HG02885 (cell line): ENCODE measurements around the gene FAM114A2.

Source experiments
- ATAC-seq: cut with Tn5 transposase; IDR thresholded peaks from one replicate; pipeline ENCODE4 v1.9.1; 2021; ENCODE audit warnings: mild to moderate bottlenecking; ENCODE audit not compliant: unreplicated experiment, poor library complexity

Gene FAM114A2

DNA sequence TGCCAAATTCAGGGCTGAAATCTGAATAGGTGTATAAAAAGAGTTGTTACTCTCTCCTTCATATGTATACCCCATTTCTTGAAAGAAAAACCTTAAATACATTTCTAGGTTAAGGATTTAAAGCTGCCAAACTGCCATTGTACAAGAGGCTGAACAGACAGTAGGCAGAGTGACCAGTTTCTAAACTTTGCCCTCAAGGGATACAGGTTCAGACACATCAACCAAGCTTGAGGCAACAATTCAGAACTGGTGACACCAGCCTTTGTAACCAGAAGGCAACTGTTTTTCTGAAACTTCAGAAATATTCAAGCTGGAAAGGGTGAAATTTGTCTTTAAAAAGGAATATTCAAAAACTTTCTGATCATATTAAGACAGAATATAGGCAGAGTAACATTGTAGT lies 47.5 kb downstream of the FAM114A2 start:
- no peak for ATAC-seq

DNA sequence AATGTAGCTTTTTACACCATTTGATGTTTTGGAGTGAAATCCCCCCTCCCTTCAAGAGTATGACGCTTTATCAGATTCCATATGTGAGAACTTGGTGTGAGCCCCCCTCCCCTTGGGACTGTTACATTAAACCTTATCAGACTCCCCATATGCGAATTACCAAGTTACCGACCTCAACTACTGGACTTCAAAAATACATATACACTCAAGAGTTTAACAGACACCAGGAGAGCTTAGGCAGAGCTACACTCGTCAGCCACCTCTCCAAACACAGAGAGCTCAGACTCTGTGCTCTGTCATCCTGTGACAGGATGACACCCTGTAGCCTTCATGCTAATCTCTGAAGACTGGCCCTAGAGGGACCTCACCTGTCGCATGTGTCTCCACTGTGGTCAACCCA lies 50.2 kb downstream of the FAM114A2 start:
- no peak for ATAC-seq

DNA sequence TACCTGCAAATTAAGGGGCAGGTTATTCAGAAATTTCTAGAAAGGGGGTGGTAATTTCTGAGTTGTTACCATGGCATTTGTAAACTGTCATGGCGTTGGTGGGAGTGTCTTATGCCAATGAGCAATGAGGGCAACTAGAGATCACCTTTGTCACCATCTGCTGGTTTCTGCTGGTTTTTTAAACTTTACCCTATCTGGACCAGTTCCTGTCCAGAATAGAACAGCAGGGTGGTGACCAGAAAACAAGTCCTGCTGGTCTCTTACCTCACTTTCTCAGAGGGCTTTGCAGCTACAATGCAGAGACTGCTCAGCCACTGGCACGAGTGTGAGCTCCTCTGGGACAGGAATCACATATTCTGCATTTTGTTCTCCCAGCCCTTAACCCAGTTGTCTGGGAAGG lies 51.4 kb downstream of the FAM114A2 start:
- no peak for ATAC-seq

DNA sequence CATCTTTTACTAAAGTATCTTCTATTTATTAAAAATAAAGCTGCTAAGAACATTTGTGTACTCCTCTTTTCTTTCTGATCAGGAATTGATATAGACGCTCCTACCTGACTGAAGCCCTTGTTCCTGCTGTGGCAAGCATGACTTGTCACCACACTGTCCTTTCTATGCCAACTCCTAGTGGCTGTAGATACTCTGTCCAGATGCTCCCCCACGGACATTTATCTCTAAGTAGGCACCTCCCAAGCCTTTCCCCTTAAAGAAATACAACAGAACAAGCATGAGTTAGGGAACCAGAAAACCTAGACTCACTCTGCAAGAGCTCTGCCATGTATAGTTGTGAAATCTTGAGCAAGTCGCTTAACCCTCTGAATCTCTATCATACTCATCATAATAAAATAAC lies 53.2 kb downstream of the FAM114A2 start:
- no peak for ATAC-seq

DNA sequence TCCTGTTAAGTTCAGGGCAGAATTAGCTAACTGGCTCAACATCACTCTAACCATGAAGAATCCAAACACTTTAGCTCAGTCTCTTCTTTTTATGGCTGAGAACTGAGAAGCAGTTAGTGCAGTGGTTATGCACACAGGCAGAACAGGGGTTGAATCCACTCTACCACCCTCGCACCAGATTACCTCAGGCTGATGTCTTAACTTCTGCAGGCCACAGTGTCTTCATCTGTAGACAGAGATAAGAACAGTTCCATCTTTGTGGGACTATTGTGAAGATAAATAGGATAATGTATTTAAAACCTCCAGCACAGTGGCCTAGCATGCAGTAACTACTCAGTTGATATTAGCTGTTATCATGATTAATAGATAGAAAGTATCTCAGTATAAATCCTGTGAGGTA lies 54.8 kb downstream of the FAM114A2 start:
- ATAC-seq = no peak

DNA sequence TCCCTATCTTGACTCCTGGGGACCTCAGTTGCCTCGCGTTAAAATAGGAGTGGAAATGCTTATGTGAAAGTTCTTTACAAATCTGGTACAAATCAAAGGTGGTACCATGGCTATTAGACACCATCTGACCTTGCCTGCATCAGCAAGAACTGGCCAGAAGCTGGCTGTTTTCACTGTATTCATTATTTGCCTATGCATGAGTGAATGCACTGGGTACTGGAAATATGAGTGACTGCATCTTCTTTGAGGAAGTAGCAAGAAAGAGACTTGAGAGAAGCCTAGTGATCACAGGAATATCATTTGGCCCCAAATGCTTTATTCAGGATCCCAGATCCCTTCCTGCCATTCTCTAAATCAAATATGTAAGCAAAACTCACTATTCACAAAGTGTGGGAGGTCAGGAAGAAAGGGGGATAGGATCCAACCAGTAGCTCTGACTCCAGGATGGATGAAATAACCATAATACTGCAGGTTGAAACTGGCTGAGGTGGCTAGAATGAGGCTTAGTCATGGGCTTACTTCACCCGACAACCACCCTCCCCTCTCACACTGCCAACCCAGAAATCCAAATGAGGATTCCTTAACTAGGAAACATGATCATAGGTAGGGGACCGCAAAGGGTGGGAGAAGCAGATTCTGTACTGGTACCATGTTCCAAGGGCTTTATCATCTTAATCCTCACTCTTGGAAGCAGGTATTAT lies 56.7 kb downstream of the FAM114A2 start:
- peak; percentile 49 for ATAC-seq

DNA sequence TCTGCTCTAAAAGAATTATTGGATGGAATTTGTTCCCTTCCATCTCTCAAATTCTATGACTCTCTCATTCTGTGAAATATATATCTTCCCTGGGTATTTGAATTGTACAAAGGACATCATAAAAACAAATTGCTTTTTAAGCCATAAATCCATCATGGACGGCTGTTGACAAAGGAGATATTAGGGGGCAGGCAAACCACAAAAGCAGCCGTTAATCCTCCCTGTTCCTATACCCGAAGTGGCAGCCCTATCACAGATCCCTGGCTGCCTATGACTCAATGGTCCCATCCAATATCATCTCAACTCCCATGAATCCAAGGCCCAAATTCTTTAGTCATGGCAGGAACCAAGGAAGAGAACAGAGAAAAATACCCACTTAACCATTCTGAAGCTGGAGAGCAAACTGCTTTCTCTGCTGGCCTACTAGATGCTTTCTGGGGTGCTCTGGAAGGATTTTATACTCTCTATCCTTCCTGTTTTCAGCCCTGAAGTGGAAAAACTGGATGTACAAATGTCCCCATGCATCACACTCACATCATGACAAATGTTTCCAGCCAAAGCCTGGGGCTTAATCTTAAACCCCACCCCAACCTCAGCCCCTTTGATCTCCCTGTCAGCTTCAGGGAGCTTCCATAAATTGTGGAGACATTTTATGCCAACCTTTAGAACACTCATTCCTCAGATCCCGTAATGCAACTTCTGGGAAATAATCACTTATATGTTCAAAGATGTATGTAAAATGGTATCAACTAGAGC lies 59.5 kb downstream of the FAM114A2 start:
- no peak for ATAC-seq

DNA sequence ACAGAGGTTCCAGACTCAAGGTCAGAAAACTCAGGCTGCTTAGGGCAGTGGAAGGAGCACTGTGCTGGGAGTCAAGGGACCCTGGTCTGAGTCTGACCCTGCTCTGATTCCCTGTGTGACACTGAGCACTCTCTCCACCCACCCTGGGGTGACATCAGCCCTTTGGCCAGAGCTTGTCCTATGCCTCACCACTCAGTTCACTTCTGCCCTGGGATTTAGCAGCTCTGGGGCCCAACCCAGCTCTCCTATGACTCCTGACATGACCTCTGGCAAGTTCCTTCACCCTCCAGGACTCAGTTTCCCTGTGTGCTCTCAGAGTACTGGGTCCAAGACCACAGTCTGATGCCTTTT lies 63.9 kb downstream of the FAM114A2 start:
- ATAC-seq = peak; percentile 19

DNA sequence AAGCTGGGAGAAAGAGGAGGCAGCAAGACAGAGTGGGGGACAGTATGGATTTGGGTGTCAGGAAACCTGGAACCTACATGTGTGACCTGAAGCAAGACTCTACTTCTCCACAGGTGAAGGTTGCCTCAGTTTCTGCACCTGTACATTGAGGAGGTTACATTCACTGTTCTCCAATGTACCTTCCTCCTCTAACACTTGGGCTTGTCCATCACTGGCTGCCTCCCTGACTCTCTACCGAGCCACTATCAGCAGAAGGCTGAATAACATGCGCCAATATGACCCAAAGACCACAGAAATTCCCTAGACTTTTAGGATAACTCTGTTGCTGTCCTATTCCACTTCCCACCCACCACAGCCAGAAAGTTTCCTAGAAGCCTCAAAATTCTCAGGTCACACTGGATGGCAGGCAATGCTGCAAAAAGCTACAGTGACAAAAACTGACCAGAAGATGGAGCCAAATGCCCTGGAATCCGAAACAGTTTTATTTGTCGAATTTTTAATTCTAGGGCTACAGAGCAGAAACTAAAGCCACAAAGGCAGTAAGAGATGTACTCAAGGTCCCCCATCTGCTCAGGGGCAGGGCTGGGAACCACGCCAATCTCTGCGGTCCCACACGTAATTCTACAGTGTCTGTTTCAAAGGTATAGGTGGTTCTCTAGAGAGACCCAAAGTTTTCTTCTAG lies 64.4 kb downstream of the FAM114A2 start:
- ATAC-seq = peak; percentile 67

DNA sequence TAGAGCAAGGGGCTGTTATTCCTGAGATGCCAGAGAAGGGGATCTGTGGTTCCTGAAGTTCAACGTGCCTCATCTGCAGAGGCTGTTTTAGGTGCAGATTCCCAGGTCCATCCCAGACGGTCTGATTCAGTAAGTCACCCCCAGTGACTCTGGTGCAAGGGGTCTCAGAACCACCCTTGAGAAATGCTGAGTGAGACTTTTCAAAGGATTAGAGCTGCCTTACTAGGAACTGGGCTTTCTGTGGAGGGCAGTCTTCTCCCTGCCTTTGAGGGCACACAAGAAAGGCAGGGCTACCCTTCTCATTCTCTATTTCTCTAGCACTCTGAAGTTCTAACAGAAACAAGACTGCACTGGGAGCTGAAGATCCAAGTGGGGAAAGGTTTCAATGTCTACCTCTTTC lies 66.5 kb downstream of the FAM114A2 start:
- no peak for ATAC-seq

DNA sequence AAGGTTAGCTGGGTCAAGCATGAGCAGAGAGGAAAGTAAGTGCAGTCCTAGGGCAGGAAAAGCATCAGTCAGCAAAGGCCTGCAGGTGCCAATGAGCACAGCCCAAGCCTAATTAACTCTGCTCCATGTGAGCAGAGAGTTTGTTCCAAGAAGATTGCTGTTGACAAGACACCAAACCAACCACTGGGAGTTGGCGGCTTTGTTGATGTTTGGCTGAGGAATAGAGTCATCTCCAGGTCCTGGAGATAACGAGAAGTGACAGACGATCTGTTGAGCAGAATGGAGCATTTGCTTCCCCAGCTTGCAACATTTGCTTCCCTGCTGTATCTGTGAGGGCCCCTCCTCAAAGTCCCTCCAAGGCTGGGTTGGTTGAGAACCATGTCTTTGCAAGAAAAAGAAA lies 68.2 kb downstream of the FAM114A2 start:
- no peak for ATAC-seq

DNA sequence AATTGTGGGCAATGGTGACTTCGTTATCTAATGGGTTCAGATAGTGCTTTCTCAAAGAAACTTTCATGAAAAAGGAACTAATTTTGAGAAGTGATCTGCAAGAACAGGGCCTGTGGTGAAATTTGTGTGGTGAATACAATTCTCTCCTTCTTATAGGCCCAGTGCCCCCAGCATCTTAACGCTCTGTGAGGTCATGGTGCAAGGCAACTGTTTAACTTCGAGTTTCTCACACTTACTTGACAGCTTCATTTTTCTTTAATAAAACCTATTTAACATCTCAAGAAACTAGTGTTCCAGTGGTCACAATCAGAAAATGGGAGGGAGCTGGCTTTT lies 69.2 kb downstream of the FAM114A2 start:
- no peak for ATAC-seq

DNA sequence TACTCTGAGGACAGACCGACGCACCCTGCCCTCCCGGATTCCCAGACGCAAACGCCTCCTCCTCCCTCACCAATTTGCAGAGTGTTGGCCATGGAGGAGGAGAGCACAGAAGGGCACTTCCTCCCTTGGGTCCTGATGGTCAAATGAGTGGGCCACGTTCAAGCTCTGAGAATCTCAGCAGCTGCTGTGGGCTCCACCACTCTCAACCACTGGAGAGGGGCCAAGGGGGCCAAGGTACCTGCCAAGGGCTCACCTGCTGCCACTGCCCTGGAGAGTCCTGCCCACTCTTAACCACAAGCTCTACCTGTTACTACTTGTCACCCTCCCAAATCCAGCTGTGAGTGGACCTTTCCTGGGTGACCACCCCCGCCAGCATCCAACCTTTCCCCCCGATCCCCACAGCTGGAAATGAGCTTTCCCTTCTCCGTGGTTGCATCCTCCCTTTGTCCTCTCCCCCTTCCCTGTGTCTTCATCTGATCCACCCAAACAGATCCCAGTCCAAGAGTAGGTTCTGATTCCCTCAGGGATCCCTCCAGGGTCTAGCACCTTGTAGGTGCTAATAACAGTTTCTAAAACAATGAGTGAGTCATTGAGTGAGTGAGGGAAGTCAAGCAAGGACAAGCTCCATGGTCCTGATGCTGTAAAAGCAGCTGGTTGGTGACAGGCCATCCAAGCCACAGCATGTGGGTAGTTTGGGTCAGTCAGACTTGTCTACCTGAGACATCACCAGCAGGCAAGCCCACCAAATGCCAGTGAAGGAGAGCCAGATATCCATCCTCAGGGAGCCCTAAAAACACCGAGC lies 69.7 kb downstream of the FAM114A2 start:
- no peak for ATAC-seq

DNA sequence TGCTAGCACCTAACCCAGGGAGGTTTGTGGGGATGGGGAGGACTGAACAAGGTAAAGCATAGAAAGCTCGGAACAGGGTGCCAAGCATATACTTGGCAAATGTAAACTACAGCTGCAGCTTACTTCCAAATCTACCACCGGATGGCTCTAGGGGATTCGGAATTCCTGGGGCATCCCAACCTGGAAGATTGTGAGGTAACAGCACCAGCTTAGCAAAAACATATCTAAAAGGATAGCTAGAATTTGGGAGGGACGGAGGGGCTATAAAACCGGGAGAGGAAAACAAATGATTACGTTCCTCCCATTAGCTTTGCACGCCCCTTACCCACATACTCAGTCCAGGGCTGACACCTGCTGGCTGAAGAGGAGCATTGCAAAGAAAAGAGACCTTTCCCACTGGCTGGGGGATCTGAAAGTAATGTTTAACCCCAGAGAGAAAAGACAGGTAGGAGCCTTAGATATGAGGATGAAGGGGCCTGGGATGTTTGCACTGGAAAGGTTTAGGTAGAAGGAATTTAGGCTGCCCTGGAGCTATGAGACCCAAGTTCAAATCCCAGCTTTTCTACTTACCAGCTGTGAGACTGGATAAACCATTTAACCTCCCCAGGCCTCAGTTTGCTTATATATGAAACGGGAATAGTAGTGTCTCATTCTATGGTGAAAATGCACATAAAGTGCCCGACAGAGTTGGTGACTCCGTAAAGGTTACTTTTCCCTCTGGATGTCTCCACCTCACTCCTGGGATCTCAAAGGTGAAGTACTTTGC lies 73.6 kb downstream of the FAM114A2 start:
- peak; percentile 80 for ATAC-seq

DNA sequence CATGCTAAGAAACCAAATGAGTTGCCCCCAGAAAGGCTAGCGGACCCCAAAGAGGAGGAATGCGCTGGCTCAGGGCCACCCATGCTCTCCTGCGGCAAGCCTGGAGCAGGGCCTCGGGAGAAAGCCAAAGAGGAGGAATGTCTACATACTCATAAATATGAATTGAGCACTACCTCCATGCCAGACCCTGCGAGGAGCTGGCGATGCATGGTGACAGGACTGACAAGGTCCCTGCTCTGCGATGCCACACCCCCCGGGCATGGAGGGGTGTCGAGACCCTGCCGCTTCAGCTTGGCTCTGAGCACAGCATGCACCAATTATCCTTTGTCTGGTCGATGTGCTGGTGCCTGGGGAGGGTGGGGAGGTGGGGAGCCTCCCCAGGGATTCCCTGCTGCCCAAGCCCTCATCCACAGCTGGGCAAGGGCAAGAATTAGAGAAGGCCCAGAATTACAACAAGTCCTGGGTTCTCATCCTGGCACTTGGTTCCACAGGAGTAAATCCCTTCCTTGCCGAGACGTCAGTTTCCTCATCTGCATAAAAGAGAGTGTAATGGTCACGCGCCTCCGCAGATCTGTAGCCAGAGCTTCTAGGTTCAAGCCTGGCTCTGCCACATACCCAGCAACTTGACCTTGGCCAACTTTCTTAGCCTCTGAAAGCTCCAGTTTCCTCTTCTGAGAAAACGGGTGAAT lies 74.4 kb downstream of the FAM114A2 start:
- ATAC-seq = no peak

DNA sequence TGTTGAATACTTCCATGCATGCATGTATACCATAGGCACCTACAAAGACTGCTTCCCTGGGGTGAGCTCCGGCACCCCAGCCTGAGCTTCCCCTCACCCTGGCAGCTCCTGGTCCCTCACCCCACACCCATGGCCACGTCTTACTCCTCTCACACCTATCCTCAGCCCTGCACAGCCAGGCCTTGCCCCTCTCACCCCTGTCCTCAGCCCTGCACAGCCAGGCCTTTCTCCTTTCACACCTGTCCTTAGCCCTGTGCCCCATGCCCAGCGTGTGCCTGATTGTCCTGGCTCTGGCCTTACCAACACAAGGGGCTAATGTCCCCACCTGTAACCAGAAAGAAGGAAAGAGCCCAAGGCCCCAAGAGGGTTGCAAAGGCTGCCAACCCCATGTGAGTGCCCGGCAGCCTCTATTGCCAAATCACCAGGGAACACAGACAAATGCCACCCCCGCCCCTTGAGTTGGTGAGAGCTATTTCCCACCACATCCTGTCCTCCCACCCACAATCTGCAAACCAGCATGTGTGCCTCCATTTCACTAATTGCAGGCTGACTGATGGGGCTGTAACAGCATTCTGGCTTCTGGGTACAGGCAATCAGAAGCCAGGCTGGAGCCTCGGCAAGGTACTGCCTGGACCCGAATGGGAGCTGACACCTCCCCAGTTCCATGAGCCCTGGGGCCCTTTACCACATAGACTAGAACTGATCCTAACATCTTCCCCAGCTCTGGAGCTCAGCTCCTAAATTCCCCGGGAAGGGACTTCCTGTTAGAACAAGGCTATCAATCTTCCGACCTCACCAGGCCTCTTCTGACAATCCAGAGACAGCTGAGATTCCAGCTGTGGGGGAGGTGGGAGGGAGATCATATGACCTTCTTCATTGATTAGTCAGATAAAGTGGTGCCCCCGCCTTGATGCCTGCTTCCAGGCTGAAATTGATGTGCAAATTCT lies 78.2 kb downstream of the FAM114A2 start:
- ATAC-seq = no peak

DNA sequence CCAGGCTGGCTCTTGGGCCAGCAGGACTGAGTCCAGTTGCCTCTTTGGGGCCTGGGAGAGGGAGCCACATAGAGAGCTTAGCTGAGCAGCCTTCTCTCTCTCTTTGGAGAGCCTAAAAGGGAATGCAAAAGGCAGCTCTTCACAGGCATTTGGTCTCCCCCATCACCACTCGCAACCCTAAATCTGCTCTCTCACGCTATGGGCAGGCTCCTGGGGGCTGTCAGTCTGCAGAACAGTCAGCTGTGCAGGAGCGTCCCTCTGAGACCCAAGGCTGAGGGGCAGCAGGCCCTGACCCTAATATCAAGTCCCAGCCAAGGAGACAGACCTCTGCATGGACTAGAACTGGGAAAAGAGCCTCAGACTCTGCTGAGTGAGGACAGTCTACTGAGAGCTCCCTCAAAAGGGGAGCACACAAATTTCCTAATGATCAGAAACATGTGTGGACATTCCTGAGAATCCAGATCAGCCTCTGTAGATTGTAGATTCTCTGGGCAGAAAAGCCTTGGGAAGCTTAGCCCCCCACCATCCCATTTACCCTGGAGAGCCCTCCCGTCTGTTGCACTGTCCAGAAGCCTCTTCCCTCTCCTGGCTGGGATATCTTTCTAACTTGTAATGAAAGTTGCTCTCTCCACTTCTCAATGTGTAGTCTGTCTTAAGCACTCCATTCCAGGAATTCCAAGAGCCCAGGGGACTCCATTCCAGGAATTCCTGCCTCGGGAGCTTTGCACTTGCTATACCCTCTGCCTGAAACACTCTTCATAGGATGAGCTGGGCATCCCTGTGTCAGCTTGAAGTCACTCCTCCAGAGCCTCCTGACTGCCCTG lies 79.4 kb downstream of the FAM114A2 start:
- ATAC-seq = no peak

DNA sequence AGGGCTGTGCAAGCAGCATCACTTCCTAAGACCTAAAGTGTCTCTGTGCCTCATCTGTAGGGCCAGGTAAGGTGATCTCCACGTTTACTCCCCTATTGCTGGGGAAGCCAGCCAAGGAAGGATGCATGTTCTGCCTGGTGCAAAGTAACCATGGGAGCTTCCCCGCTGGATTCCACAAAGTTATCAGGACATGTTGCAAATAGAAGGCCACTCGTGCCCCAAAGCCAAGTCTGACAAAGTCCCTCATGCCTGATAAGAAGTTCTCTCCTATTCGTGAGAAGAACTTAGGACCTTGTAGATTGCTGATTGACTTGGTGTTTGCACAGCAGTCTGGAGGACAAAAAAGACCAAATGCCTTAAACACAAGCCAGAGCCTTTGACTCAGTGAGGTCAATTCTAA lies 81.5 kb downstream of the FAM114A2 start:
- no peak for ATAC-seq
